SK-N-SH treated with all-trans-retinoic acid at 6 μM for 48 hours (cell line): Measurements from ENCODE around the gene UBA7.

Experiments used
- ARNTL ChIP-seq: fragments of 450-650 bp; formaldehyde crosslinking; IDR thresholded peaks from 2 replicates; pipeline ENCODE4 v1.5.0; 2020; ENCODE audit warnings: low read depth, mild to moderate bottlenecking, moderate library complexity, borderline replicate concordance
- CREB5 ChIP-seq: fragments of 250-450 bp; sonication (Bioruptor Pico); IDR thresholded peaks from 2 replicates; pipeline ENCODE4 v1.5.1; 2020; ENCODE audit warnings: low read depth, mild to moderate bottlenecking, moderate library complexity
- PATZ1 ChIP-seq: fragments of 250-450 bp; sonication (Bioruptor Pico); IDR thresholded peaks from 2 replicates; pipeline ENCODE4 v1.8.0; 2020; ENCODE audit warnings: mild to moderate bottlenecking, moderate library complexity, borderline replicate concordance
- PPARA ChIP-seq: fragments of 250-450 bp; sonication (Bioruptor Pico); IDR thresholded peaks from 2 replicates; pipeline ENCODE4 v1.5.0; 2020; ENCODE audit warnings: mild to moderate bottlenecking, borderline replicate concordance
- RARB ChIP-seq: fragments of 250-450 bp; sonication (Bioruptor Pico); IDR thresholded peaks from 2 replicates; pipeline ENCODE4 v1.8.0; 2021; ENCODE audit warnings: mild to moderate bottlenecking, moderate library complexity
- ZFP3 ChIP-seq: fragments of 250-450 bp; sonication (Bioruptor Pico); IDR thresholded peaks from 2 replicates; pipeline ENCODE4 v1.5.0; 2020; ENCODE audit warnings: mild to moderate bottlenecking, moderate library complexity
- ZNF8 ChIP-seq: fragments of 450-650 bp; formaldehyde crosslinking; IDR thresholded peaks from 2 replicates; pipeline ENCODE4 v1.5.0; 2020; ENCODE audit warnings: mild to moderate bottlenecking, moderate library complexity

DNA sequence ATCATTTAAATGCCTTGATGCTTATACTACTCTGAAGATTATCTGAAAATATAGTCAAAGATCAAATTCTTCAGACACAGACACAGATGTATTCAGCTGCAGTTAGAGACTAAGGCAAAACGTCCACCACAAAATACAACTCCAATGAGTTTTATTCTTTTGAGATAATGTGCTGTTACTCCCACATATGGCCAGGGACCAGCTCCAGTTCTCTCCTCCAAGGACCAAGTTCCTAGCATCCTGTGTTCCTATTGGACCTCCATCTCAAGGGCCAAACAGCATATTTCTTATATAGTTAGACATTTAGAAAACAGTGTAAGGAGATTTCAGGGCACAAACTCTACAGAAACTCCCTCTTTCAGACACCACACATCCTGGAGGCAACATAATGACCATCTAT, 54.5 kb downstream of the UBA7 start:
- TF ChIP-seq ZFP3 (CRISPR knock-in tag) (no peak), ARNTL (CRISPR knock-in tag) (no peak), CREB5 (no peak), RARB (CRISPR knock-in tag) (no peak), PPARA (CRISPR knock-in tag) (no peak), PATZ1 (no peak), ZNF8 (CRISPR knock-in tag) (no peak)
